ENCODE results near the gene SLC27A5. TPM values are rescaled to one million over a fixed set of nuclear protein-coding genes. Genes with fewer than 3 reads are reported as not detected.

The SLC27A5 gene
- polyA plus RNA-seq (2013, experiment 1 of 2): 18.3 TPM
- polyA plus RNA-seq (2013, experiment 2 of 2): 16.9 TPM

DNA sequence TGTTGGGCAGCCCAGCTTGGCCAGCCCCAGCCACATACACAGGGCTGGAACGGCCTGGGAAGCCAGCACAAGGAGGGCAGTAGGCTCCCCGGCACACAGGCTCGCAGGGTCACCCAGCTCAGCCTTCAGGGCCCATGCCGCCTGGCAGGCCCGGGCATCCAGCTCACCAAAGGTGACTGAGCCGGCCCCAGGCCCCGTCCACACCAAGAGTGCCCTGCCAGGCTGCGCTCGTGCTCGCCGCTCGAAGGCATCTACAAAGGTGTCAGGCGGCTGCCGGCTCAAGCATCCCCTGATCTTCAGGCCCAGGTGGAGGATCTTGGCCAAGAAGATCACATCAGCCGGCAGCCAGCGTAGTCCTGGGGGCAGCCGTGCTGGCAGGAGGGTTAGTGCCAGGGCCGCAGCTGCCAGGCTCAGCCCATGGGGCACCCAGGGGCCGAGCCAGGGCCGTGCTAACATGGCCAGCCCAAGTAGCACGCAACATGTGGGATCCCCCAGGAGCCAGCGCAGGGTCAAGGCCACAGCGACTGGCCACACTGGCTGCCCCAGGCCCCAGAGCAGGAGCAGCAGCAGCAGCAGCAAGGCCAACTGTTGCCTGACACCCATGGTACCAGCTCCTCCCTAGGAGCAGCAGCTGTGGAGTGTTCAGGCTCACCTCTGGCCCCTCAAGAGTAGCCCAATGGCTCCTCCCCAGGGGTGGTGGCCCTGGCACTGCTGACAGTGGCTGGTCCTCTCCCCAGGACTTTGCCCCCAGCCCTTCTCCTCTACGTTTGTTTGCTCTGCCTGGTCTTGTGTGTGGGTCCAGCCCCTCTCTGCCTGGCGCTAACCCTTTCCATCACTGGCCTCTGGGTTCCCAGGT, at the start of gene SLC27A5:
TSS of gene SLC27A5 (minus strand) at position 640 of the 856 bp plus-strand sequence. CDS start at position 603, 37 bp downstream.
- no peak within 1 kb of the TSS for H2AK5ac ChIP-seq (ENCODE audit: low read length)
- no peak within 1 kb of the TSS for H3K4ac ChIP-seq (ENCODE audit: low read depth, low read length)
- H3K4me1 ChIP-seq (ENCODE audit: control insufficient read depth, low read depth, low read length): peaks cover 3% of the 10 kb centered on the region
- H3K79me1 ChIP-seq (ENCODE audit: low read length): peaks cover 9% of the 10 kb centered on the region
- peaks cover 3% of the 10 kb centered on the region for H3K36me3 ChIP-seq (ENCODE audit: control insufficient read depth, insufficient read depth, low read length)
- H2BK120ac ChIP-seq (ENCODE audit: low read depth, low read length): no peak within 1 kb of the TSS
- H3K18ac ChIP-seq (ENCODE audit: low read length): no peak within 1 kb of the TSS
- H3K79me2 ChIP-seq (ENCODE audit: control insufficient read depth, insufficient read depth, low read length): peaks cover 3% of the 10 kb centered on the region
- DNase-seq: no peak
- no CpG with 5 or more reads among the region's 25 CpGs for WGBS (ENCODE audit: extremely low coverage, insufficient coverage, low lambda C conversion rate)
- no peaks in the 10 kb centered on the region for H3K27me3 ChIP-seq (ENCODE audit: insufficient read depth, low read length, poor library complexity)
- no peak within 1 kb of the TSS for H2BK5ac ChIP-seq (ENCODE audit: low read length)
- no peak within 1 kb of the TSS for H3K23ac ChIP-seq (ENCODE audit: low read length)
- H3K9ac ChIP-seq (ENCODE audit: low read length): no peak within 1 kb of the TSS
- no peak within 1 kb of the TSS for H3K4me2 ChIP-seq (ENCODE audit: low read length)
- H3K56ac ChIP-seq (ENCODE audit: low read length): peak within 1 kb of the TSS; percentile 26
- no peak within 1 kb of the TSS for H2BK15ac ChIP-seq (replicated peaks; ENCODE audit: low read depth)
- no peak within 1 kb of the TSS for H3K27ac ChIP-seq (ENCODE audit: low read depth, low read length)
- H4K8ac ChIP-seq (ENCODE audit: low read depth, low read length): no peak within 1 kb of the TSS
- no peak within 1 kb of the TSS for H3K4me3 ChIP-seq (ENCODE audit: low read length)
- H4K5ac ChIP-seq (ENCODE audit: low read length): no peak within 1 kb of the TSS

DNA sequence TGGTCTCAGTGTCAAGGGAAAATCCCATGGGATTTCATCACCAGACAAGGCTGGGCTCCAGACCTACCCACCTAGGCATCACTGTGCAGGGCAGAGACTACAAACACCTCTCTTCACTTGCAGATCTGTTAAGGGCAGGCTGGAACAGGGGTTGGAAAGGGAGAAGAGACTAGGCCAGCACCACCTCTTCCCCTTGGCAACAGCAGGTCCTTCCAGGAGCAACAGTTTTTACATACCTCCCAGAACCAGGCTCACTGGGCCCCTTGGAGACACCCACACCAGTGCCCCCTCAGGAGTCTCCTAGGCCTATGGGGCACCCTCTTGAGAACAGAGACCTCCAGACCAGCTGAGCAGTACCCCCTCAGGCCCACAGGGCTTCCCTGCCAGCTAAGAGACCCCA, 49.1 kb upstream of the SLC27A5 start:
- Histone ChIP-seq H3K27ac (ENCODE audit: low read depth, low read length) (no peak overlapping the region), H3K4me2 (ENCODE audit: low read length) (no peak overlapping the region), H4K8ac (ENCODE audit: low read depth, low read length) (no peak overlapping the region), H2AK5ac (ENCODE audit: low read length) (no peak overlapping the region), H3K4me3 (ENCODE audit: low read length) (no peak overlapping the region), H3K4me1 (ENCODE audit: control insufficient read depth, low read depth, low read length) (peaks cover 7% of the 10 kb centered on the region), H3K23ac (ENCODE audit: low read length) (no peak overlapping the region), H2BK120ac (ENCODE audit: low read depth, low read length) (no peak overlapping the region), H2BK5ac (ENCODE audit: low read length) (no peak overlapping the region), H3K36me3 (ENCODE audit: control insufficient read depth, insufficient read depth, low read length) (peaks cover 2% of the 10 kb centered on the region), H4K5ac (ENCODE audit: low read length) (no peak overlapping the region), H3K4ac (ENCODE audit: low read depth, low read length) (no peak overlapping the region), H3K27me3 (ENCODE audit: insufficient read depth, low read length, poor library complexity) (no peaks in the 10 kb centered on the region), H3K9ac (ENCODE audit: low read length) (no peak overlapping the region), H3K18ac (ENCODE audit: low read length) (no peak overlapping the region), H3K79me1 (ENCODE audit: low read length) (peaks cover 5% of the 10 kb centered on the region), H3K56ac (ENCODE audit: low read length) (peak overlapping the region; percentile 25), H3K79me2 (ENCODE audit: control insufficient read depth, insufficient read depth, low read length) (peaks cover 21% of the 10 kb centered on the region), H2BK15ac (replicated peaks; ENCODE audit: low read depth) (no peak overlapping the region)
- no peak for DNase-seq

GRCh38 chr19:58560007-58560887, 48.5 kb upstream of the SLC27A5 start:
- Histone ChIP-seq H3K4me3 (ENCODE audit: low read length) (no peak overlapping the region), H3K9ac (ENCODE audit: low read length) (peak overlapping the region; percentile 75), H3K18ac (ENCODE audit: low read length) (no peak overlapping the region), H2BK15ac (replicated peaks; ENCODE audit: low read depth) (no peak overlapping the region), H2BK120ac (ENCODE audit: low read depth, low read length) (no peak overlapping the region), H3K4me2 (ENCODE audit: low read length) (peak overlapping the region; percentile 78), H2BK5ac (ENCODE audit: low read length) (no peak overlapping the region), H2AK5ac (ENCODE audit: low read length) (peak overlapping the region; percentile 63), H4K5ac (ENCODE audit: low read length) (peak overlapping the region; percentile 9), H3K4me1 (ENCODE audit: control insufficient read depth, low read depth, low read length) (peaks cover 8% of the 10 kb centered on the region), H3K4ac (ENCODE audit: low read depth, low read length) (peak overlapping the region; percentile 28), H4K8ac (ENCODE audit: low read depth, low read length) (no peak overlapping the region), H3K79me2 (ENCODE audit: control insufficient read depth, insufficient read depth, low read length) (peaks cover 21% of the 10 kb centered on the region), H3K23ac (ENCODE audit: low read length) (no peak overlapping the region), H3K27ac (ENCODE audit: low read depth, low read length) (no peak overlapping the region), H3K79me1 (ENCODE audit: low read length) (peaks cover 5% of the 10 kb centered on the region), H3K27me3 (ENCODE audit: insufficient read depth, low read length, poor library complexity) (no peaks in the 10 kb centered on the region), H3K56ac (ENCODE audit: low read length) (peak overlapping the region; percentile 79), H3K36me3 (ENCODE audit: control insufficient read depth, insufficient read depth, low read length) (peaks cover 2% of the 10 kb centered on the region)
- no peak for DNase-seq
- no CpG with 5 or more reads among the region's 8 CpGs for WGBS (ENCODE audit: extremely low coverage, insufficient coverage, low lambda C conversion rate)

DNA sequence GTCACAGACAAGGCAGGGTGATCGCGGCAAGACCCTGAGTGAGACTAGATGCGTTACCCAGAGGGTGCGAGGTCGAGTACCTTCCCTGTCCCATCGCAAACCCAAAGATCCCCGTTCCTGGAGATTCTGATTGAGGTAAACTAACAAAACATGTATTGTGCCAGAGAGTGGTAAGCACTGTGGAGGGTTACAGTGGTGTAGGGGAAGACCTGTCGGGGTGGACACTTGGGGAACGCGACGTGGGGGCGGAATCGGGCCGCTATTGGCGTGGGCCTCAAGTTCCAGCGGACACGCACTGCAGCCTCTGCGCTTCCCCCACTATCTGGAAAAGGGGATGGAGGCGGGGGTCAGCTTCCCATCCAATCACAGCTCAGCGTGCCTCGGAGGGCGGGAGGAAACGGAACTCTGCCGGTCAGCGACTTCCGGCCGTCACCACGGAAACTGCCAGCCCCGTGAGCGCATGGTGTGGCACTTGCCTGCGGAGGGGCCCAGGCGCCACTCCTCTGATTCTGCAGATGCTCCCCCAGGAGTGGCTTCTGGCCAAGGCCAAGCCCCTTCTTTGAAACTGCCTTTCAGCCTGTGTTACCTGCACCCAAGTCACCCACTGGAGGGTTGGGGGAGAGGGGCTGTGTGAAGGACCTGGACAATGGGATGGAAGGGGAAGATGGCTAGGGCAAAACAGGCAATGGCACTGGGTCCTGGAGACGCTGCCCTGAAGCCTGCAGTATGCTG, 47.6 kb upstream of the SLC27A5 start:
- peak overlapping the region; percentile 56 for H3K4me3 ChIP-seq (ENCODE audit: low read length)
- peak overlapping the region; percentile 92 for H3K56ac ChIP-seq (ENCODE audit: low read length)
- peak overlapping the region; percentile 74 for H3K4ac ChIP-seq (ENCODE audit: low read depth, low read length)
- peaks cover 5% of the 10 kb centered on the region for H3K79me1 ChIP-seq (ENCODE audit: low read length)
- H3K27ac ChIP-seq (ENCODE audit: low read depth, low read length): peak overlapping the region; percentile 74
- peaks cover 2% of the 10 kb centered on the region for H3K36me3 ChIP-seq (ENCODE audit: control insufficient read depth, insufficient read depth, low read length)
- H4K8ac ChIP-seq (ENCODE audit: low read depth, low read length): no peak overlapping the region
- peak; percentile 96 for DNase-seq
- no CpG with 5 or more reads among the region's 33 CpGs for WGBS (ENCODE audit: extremely low coverage, insufficient coverage, low lambda C conversion rate)
- peak overlapping the region; percentile 78 for H3K4me2 ChIP-seq (ENCODE audit: low read length)
- H2AK5ac ChIP-seq (ENCODE audit: low read length): peak overlapping the region; percentile 63
- H2BK120ac ChIP-seq (ENCODE audit: low read depth, low read length): no peak overlapping the region
- peak overlapping the region; percentile 66 for H3K18ac ChIP-seq (ENCODE audit: low read length)
- H2BK15ac ChIP-seq (replicated peaks; ENCODE audit: low read depth): no peak overlapping the region
- H3K4me1 ChIP-seq (ENCODE audit: control insufficient read depth, low read depth, low read length): peaks cover 9% of the 10 kb centered on the region
- peak overlapping the region; percentile 84 for H3K9ac ChIP-seq (ENCODE audit: low read length)
- no peak overlapping the region for H3K23ac ChIP-seq (ENCODE audit: low read length)
- peak overlapping the region; percentile 83 for H2BK5ac ChIP-seq (ENCODE audit: low read length)
- peaks cover 21% of the 10 kb centered on the region for H3K79me2 ChIP-seq (ENCODE audit: control insufficient read depth, insufficient read depth, low read length)
- no peaks in the 10 kb centered on the region for H3K27me3 ChIP-seq (ENCODE audit: insufficient read depth, low read length, poor library complexity)
- H4K5ac ChIP-seq (ENCODE audit: low read length): peak overlapping the region; percentile 9

GRCh38 chr19:58558623-58559274, 47.0 kb upstream of the SLC27A5 start:
- H3K4me1 ChIP-seq (ENCODE audit: control insufficient read depth, low read depth, low read length): peaks cover 9% of the 10 kb centered on the region
- peak; percentile 99 for DNase-seq
- peaks cover 21% of the 10 kb centered on the region for H3K79me2 ChIP-seq (ENCODE audit: control insufficient read depth, insufficient read depth, low read length)
- no peaks in the 10 kb centered on the region for H3K27me3 ChIP-seq (ENCODE audit: insufficient read depth, low read length, poor library complexity)
- no peak overlapping the region for H4K8ac ChIP-seq (ENCODE audit: low read depth, low read length)
- H2BK5ac ChIP-seq (ENCODE audit: low read length): peak overlapping the region; percentile 99
- H3K23ac ChIP-seq (ENCODE audit: low read length): peak overlapping the region; percentile 100
- no CpG with 5 or more reads among the region's 76 CpGs for WGBS (ENCODE audit: extremely low coverage, insufficient coverage, low lambda C conversion rate)
- no peak overlapping the region for H4K5ac ChIP-seq (ENCODE audit: low read length)
- H3K4me3 ChIP-seq (ENCODE audit: low read length): peak overlapping the region; percentile 80
- peak overlapping the region; percentile 74 for H3K4me2 ChIP-seq (ENCODE audit: low read length)
- no peak overlapping the region for H2BK120ac ChIP-seq (ENCODE audit: low read depth, low read length)
- peak overlapping the region; percentile 91 for H3K18ac ChIP-seq (ENCODE audit: low read length)
- H3K36me3 ChIP-seq (ENCODE audit: control insufficient read depth, insufficient read depth, low read length): peaks cover 2% of the 10 kb centered on the region
- peak overlapping the region; percentile 100 for H3K27ac ChIP-seq (ENCODE audit: low read depth, low read length)
- H3K9ac ChIP-seq (ENCODE audit: low read length): peak overlapping the region; percentile 100
- H3K4ac ChIP-seq (ENCODE audit: low read depth, low read length): peak overlapping the region; percentile 74
- no peak overlapping the region for H2BK15ac ChIP-seq (replicated peaks; ENCODE audit: low read depth)
- H3K56ac ChIP-seq (ENCODE audit: low read length): peak overlapping the region; percentile 100
- H2AK5ac ChIP-seq (ENCODE audit: low read length): no peak overlapping the region
- H3K79me1 ChIP-seq (ENCODE audit: low read length): peaks cover 5% of the 10 kb centered on the region

Measured in mesendoderm (in vitro differentiated cells).